CD4-positive, alpha-beta T cell treated with Interleukin-12 subunit alpha and Interleukin-12 subunit beta, for 1 hour (primary cell): Measurements from ENCODE around the gene MEI1.

ENCODE experiments used
- DNase-seq: peaks from one replicate; pipeline ENCODE4 v3.0.0-alpha.2; 2020

The MEI1 gene

GRCh38 chr22:41746567-41747400 is 47.5 kb downstream of the MEI1 start:
- peak; percentile 66 for DNase-seq

GRCh38 chr22:41752011-41752970 is 53.0 kb downstream of the MEI1 start:
- DNase-seq: no peak

- DNase-seq: no peak
These were observed 54.7 kb downstream of the MEI1 start for GRCh38 chr22:41753984-41754383.

- DNase-seq: no peak
These were observed 58.2 kb downstream of the MEI1 start for GRCh38 chr22:41757502-41757901.

- no peak for DNase-seq
These were observed 58.9 kb downstream of the MEI1 start for GRCh38 chr22:41758231-41758630.

- peak; percentile 32 for DNase-seq
These were observed 63.9 kb downstream of the MEI1 start for GRCh38 chr22:41762980-41763779.

GRCh38 chr22:41766476-41766875 is 67.2 kb downstream of the MEI1 start:
- DNase-seq: no peak

- no peak for DNase-seq
These were observed 69.1 kb downstream of the MEI1 start for GRCh38 chr22:41768430-41768829.

- no peak for DNase-seq
These were observed 71.6 kb downstream of the MEI1 start for GRCh38 chr22:41770715-41771468.

- DNase-seq: no peak
These were observed 72.9 kb downstream of the MEI1 start for GRCh38 chr22:41772198-41772597.

- DNase-seq: no peak
These were observed 73.3 kb downstream of the MEI1 start for GRCh38 chr22:41772645-41773044.

- DNase-seq: no peak
These were observed 76.0 kb downstream of the MEI1 start for GRCh38 chr22:41775338-41775737.

GRCh38 chr22:41775976-41776375 is 76.7 kb downstream of the MEI1 start:
- no peak for DNase-seq

GRCh38 chr22:41776381-41776780 is 77.1 kb downstream of the MEI1 start:
- DNase-seq: no peak

- no peak for DNase-seq
These were observed 78.6 kb downstream of the MEI1 start for GRCh38 chr22:41777749-41778425.

GRCh38 chr22:41779929-41780505 is 80.7 kb downstream of the MEI1 start:
- DNase-seq: no peak

- DNase-seq: peak; percentile 95
These were observed 81.6 kb downstream of the MEI1 start for GRCh38 chr22:41780746-41781505.

- DNase-seq: no peak
These were observed 82.2 kb downstream of the MEI1 start for GRCh38 chr22:41781507-41781906.

- peak; percentile 44 for DNase-seq
These were observed 83.0 kb downstream of the MEI1 start for GRCh38 chr22:41782316-41782715.

GRCh38 chr22:41782751-41783150 is 83.4 kb downstream of the MEI1 start:
- no peak for DNase-seq
